ENCODE results near the gene COMT. TPM values are rescaled to one million over a fixed set of nuclear protein-coding genes. Genes with fewer than 3 reads are reported as not detected.
A peak's percentile ranks its signal among the peaks of the same experiment; 100 is the strongest.

The COMT gene
- total RNA-seq, 1 experiment from 2014 or later: 665 TPM

- no peak for DNase-seq (ENCODE audit: low spot score)
These were observed 68.2 kb downstream of the COMT start for GRCh38 chr22:20009582-20010306.

GRCh38 chr22:20010307-20011122 is 68.9 kb downstream of the COMT start:
- DNase-seq (ENCODE audit: low spot score): no peak

- DNase-seq (ENCODE audit: low spot score): no peak
These were observed 69.8 kb downstream of the COMT start for GRCh38 chr22:20011123-20011992.

- DNase-seq (ENCODE audit: low spot score): no peak
These were observed 70.6 kb downstream of the COMT start for GRCh38 chr22:20011993-20012740.

- no peak for DNase-seq (ENCODE audit: low spot score)
These were observed 71.3 kb downstream of the COMT start for GRCh38 chr22:20012741-20013331.

GRCh38 chr22:20013382-20013871 is 71.9 kb downstream of the COMT start:
- DNase-seq (ENCODE audit: low spot score): peak; percentile 42

- DNase-seq (ENCODE audit: low spot score): peak; percentile 91
These were observed 73.1 kb downstream of the COMT start for GRCh38 chr22:20014526-20015186.

- peak; percentile 60 for DNase-seq (ENCODE audit: low spot score)
These were observed 73.6 kb downstream of the COMT start for GRCh38 chr22:20015187-20015625.

GRCh38 chr22:20015971-20016733 is 74.6 kb downstream of the COMT start:
- peak; percentile 72 for DNase-seq (ENCODE audit: low spot score)

GRCh38 chr22:20016734-20017621 is 75.4 kb downstream of the COMT start, which contains the start of gene ARVCF:
TSS of gene ARVCF (minus strand) at chr22:20016823. CDS start at chr22:19990794, 26,029 bp downstream.
- peak; percentile 99 for DNase-seq (ENCODE audit: low spot score)

- DNase-seq (ENCODE audit: low spot score): no peak
These were observed 76.0 kb downstream of the COMT start for GRCh38 chr22:20017622-20017958.

- no peak for DNase-seq (ENCODE audit: low spot score)
These were observed 76.4 kb downstream of the COMT start for GRCh38 chr22:20018001-20018400.

Other genes starting within 250 kb of the COMT start
- 0.42 TPM in 1 of 2 replicates, not detected in the other for gene SEPTIN5, start 227.3 kb upstream of the COMT start, total RNA-seq (2014; rRNA removed; shearing (Covaris generic))
- gene GP1BB, start 218.2 kb upstream of the COMT start, total RNA-seq (2014; rRNA removed; shearing (Covaris generic)): not detected in 2 replicates
- gene TBX1, start 181.0 kb upstream of the COMT start, total RNA-seq (2014; rRNA removed; shearing (Covaris generic)): not detected in 2 replicates
- 96.1 and 115 TPM in 2 replicates for gene GNB1L, start 86.9 kb upstream of the COMT start, total RNA-seq (2014; rRNA removed; shearing (Covaris generic))
- gene RTL10, start 86.9 kb upstream of the COMT start, total RNA-seq (2014; rRNA removed; shearing (Covaris generic)): 37.9 and 42.8 TPM in 2 replicates
- 88.4 and 95.8 TPM in 2 replicates for gene TXNRD2, start within 50 bp of the COMT start, total RNA-seq (2014; rRNA removed; shearing (Covaris generic))
- 211 and 219 TPM in 2 replicates for gene ARVCF, start 75.1 kb downstream of the COMT start, total RNA-seq (2014; rRNA removed; shearing (Covaris generic))
- 71.9 and 88.2 TPM in 2 replicates for gene TANGO2, start 79.3 kb downstream of the COMT start, total RNA-seq (2014; rRNA removed; shearing (Covaris generic))
- gene DGCR8, start 138.5 kb downstream of the COMT start, total RNA-seq (2014; rRNA removed; shearing (Covaris generic)): 74.9 and 87.2 TPM in 2 replicates
- gene RANBP1, start 174.3 kb downstream of the COMT start, total RNA-seq (2014; rRNA removed; shearing (Covaris generic)): 978 and 1,308 TPM in 2 replicates
- 241 and 278 TPM in 2 replicates for gene TRMT2A, start 175.5 kb downstream of the COMT start, total RNA-seq (2014; rRNA removed; shearing (Covaris generic))
- 62.9 and 94.8 TPM in 2 replicates for gene ZDHHC8, start 190.0 kb downstream of the COMT start, total RNA-seq (2014; rRNA removed; shearing (Covaris generic))
- gene CCDC188, start 209.3 kb downstream of the COMT start, total RNA-seq (2014; rRNA removed; shearing (Covaris generic)): 0.20 and 0.34 TPM in 2 replicates